22Rv1 (cell line): ENCODE results near the gene LMNB1.

Experiments
- CTCF ChIP-seq: fragments of 450-650 bp; IDR thresholded peaks from 2 replicates; pipeline ENCODE4 v1.5.1; 2017; ENCODE audit warnings: mild to moderate bottlenecking
- ZFX ChIP-seq: fragments of 450-650 bp; IDR thresholded peaks from 2 replicates; pipeline ENCODE4 v1.6.1; 2017; ENCODE audit warnings: antibody characterized with exemption, borderline replicate concordance

- TF ChIP-seq CTCF (no peak), ZFX (no peak)
These were observed 74.6 kb downstream of the LMNB1 start for GRCh38 chr5:126851501-126852011.
